DOHH2 (cell line): Measurements from ENCODE around the gene APOOL.

ENCODE experiments used
- H3F3A ChIP-seq: fragments of 200-600 bp; sonication (generic), shearing (Covaris generic); 2 replicates; pipeline ENCODE4 v1.6.0; 2016; ENCODE audit warnings: antibody characterized with exemption, mild to moderate bottlenecking; ENCODE audit not compliant: control insufficient read depth, insufficient read depth
- H3K27ac ChIP-seq: fragments of 200-600 bp; sonication (generic); 2 replicates; pipeline ENCODE4 v1.5.1; 2014; ENCODE audit warnings: low read depth, mild to moderate bottlenecking, low read length, moderate library complexity
- H3K27me3 ChIP-seq: fragments of 200-600 bp; sonication (generic); 2 replicates; pipeline ENCODE4 v1.6.1; 2014; ENCODE audit warnings: mild to moderate bottlenecking, low read length, mixed read lengths; ENCODE audit not compliant: control insufficient read depth
- H3K36me3 ChIP-seq: fragments of 200-600 bp; sonication (generic); 2 replicates; pipeline ENCODE4 v1.6.1; 2014; ENCODE audit warnings: mild to moderate bottlenecking, low read length, moderate library complexity, mixed read lengths; ENCODE audit not compliant: control insufficient read depth
- H3K4me1 ChIP-seq: fragments of 200-600 bp; sonication (generic); 2 replicates; pipeline ENCODE4 v1.6.1; 2014; ENCODE audit warnings: mild to moderate bottlenecking, low read length, mixed read lengths; ENCODE audit not compliant: control insufficient read depth
- H3K4me2 ChIP-seq: fragments of 200-600 bp; sonication (generic); 2 replicates; pipeline ENCODE4 v1.6.0; 2014; ENCODE audit warnings: mild to moderate bottlenecking, low read length, moderate library complexity
- H3K4me3 ChIP-seq: fragments of 200-600 bp; sonication (generic); 2 replicates; pipeline ENCODE4 v1.5.1; 2014; ENCODE audit warnings: mild to moderate bottlenecking, low read length, mixed read lengths
- H3K79me2 ChIP-seq: fragments of 200-600 bp; sonication (generic); 2 replicates; pipeline ENCODE4 v1.6.1; 2014; ENCODE audit warnings: mild to moderate bottlenecking, low read length, mixed read lengths; ENCODE audit not compliant: control insufficient read depth
- H3K9me2 ChIP-seq: fragments of 200-600 bp; sonication (generic); replicated peaks from 2 replicates; pipeline ENCODE4 v1.6.1; 2014; ENCODE audit warnings: mild to moderate bottlenecking, low read length, mixed read lengths; ENCODE audit not compliant: control insufficient read depth
- H3K9me3 ChIP-seq: fragments of 200-600 bp; sonication (generic); 2 replicates; pipeline ENCODE4 v1.6.1; 2014; ENCODE audit warnings: antibody characterized with exemption, low read length, mixed read lengths; ENCODE audit not compliant: control insufficient read depth, insufficient read depth
- H4K20me1 ChIP-seq: fragments of 200-600 bp; sonication (generic); 2 replicates; pipeline ENCODE4 v1.6.0; 2014; ENCODE audit warnings: low read depth, mild to moderate bottlenecking, antibody characterized with exemption, low read length, moderate library complexity; ENCODE audit not compliant: control insufficient read depth, insufficient read depth
- CTCF ChIP-seq: fragments of 200-600 bp; sonication (generic); IDR thresholded peaks from one replicate; pipeline ENCODE4 v1.5.1; 2014; ENCODE audit warnings: antibody characterized with exemption, mild to moderate bottlenecking, low read depth, low read length; ENCODE audit not compliant: poor library complexity, severe bottlenecking
- EZH2phosphoT487 ChIP-seq: fragments of 200-600 bp; sonication (generic); IDR thresholded peaks from 2 replicates; pipeline ENCODE4 v1.6.1; 2017; ENCODE audit warnings: borderline replicate concordance, mild to moderate bottlenecking, antibody characterized with exemption, low read length, moderate library complexity, mixed read lengths

The APOOL gene

GRCh38 chrX:85114171-85114570, 110.5 kb downstream of the APOOL start:
- H3F3A ChIP-seq: no peaks in the 10 kb centered on the region
- H3K4me2 ChIP-seq: no peak overlapping the region
- H4K20me1 ChIP-seq: no peaks in the 10 kb centered on the region
- no peak overlapping the region for H3K27ac ChIP-seq
- no peaks in the 10 kb centered on the region for H3K27me3 ChIP-seq
- H3K9me2 ChIP-seq: no peaks in the 10 kb centered on the region
- no peak for TF ChIP-seq EZH2phosphoT487
- TF ChIP-seq CTCF: no peak
- no peaks in the 10 kb centered on the region for H3K79me2 ChIP-seq
- no peaks in the 10 kb centered on the region for H3K9me3 ChIP-seq
- H3K4me3 ChIP-seq: no peak overlapping the region
- H3K36me3 ChIP-seq: no peaks in the 10 kb centered on the region
- no peaks in the 10 kb centered on the region for H3K4me1 ChIP-seq

GRCh38 chrX:85114776-85115175, 111.1 kb downstream of the APOOL start:
- no peak overlapping the region for H3K27ac ChIP-seq
- H3K27me3 ChIP-seq: no peaks in the 10 kb centered on the region

GRCh38 chrX:85115252-85115651, 111.6 kb downstream of the APOOL start:
- Histone ChIP-seq H3K79me2 (no peaks in the 10 kb centered on the region), H3K27ac (no peak overlapping the region), H3K4me3 (no peak overlapping the region), H3F3A (no peaks in the 10 kb centered on the region), H3K36me3 (no peaks in the 10 kb centered on the region), H3K27me3 (no peaks in the 10 kb centered on the region), H3K9me3 (no peaks in the 10 kb centered on the region), H3K9me2 (no peaks in the 10 kb centered on the region), H3K4me1 (no peaks in the 10 kb centered on the region), H3K4me2 (no peak overlapping the region), H4K20me1 (no peaks in the 10 kb centered on the region)
- TF ChIP-seq CTCF (no peak), EZH2phosphoT487 (no peak)

More at GRCh38 chrX:85114776-85115175, 111.1 kb downstream of the APOOL start:
- Histone ChIP-seq H3F3A (no peaks in the 10 kb centered on the region), H3K4me1 (no peaks in the 10 kb centered on the region), H3K9me3 (no peaks in the 10 kb centered on the region), H3K36me3 (no peaks in the 10 kb centered on the region), H4K20me1 (no peaks in the 10 kb centered on the region), H3K4me3 (no peak overlapping the region), H3K9me2 (no peaks in the 10 kb centered on the region), H3K4me2 (no peak overlapping the region), H3K79me2 (no peaks in the 10 kb centered on the region)
- TF ChIP-seq CTCF (no peak), EZH2phosphoT487 (no peak)

DNA sequence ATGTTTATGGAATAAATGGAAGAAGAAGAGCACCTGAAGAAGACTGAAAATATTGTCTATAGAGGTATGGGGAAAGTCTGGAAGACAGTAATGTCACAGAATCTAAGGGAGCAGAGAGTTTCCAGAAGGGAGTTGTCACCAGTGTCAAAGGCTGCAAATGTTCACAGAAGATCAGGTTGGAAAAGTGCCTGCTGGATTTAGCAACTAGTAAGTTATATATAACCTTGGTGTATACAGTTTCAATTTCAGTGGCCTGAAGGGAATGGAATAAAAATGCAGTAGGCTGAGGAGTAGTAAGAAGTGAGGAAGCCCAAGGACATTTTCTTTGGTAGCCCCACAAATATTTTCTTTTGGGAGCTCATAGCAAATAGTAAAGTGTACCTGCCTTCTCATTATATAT, 132.7 kb downstream of the APOOL start:
- Histone ChIP-seq H3K4me3 (no peak overlapping the region), H3K27me3 (no peaks in the 10 kb centered on the region)

More for the DNA sequence above, 132.7 kb downstream of the APOOL start:
- H3K79me2 ChIP-seq: no peaks in the 10 kb centered on the region
- TF ChIP-seq EZH2phosphoT487 (no peak), CTCF (no peak)
- H3K4me2 ChIP-seq: no peak overlapping the region
- H3F3A ChIP-seq: no peaks in the 10 kb centered on the region
- H4K20me1 ChIP-seq: no peaks in the 10 kb centered on the region
- H3K27ac ChIP-seq: no peak overlapping the region
- no peaks in the 10 kb centered on the region for H3K4me1 ChIP-seq
- H3K9me2 ChIP-seq: no peaks in the 10 kb centered on the region
- no peaks in the 10 kb centered on the region for H3K9me3 ChIP-seq
- H3K36me3 ChIP-seq: no peaks in the 10 kb centered on the region
